ENCODE data around the gene MAP2.

Gene MAP2

GRCh38 chr2:209694748-209695147 lies 270.9 kb downstream of the MAP2 start:
- TF ChIP-seq, protein P1, sequence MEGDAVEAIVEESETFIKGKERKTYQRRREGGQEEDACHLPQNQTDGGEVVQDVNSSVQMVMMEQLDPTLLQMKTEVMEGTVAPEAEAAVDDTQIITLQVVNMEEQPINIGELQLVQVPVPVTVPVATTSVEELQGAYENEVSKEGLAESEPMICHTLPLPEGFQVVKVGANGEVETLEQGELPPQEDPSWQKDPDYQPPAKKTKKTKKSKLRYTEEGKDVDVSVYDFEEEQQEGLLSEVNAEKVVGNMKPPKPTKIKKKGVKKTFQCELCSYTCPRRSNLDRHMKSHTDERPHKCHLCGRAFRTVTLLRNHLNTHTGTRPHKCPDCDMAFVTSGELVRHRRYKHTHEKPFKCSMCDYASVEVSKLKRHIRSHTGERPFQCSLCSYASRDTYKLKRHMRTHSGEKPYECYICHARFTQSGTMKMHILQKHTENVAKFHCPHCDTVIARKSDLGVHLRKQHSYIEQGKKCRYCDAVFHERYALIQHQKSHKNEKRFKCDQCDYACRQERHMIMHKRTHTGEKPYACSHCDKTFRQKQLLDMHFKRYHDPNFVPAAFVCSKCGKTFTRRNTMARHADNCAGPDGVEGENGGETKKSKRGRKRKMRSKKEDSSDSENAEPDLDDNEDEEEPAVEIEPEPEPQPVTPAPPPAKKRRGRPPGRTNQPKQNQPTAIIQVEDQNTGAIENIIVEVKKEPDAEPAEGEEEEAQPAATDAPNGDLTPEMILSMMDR (IDR thresholded peaks at IDR 0.05; ENCODE audit: control insufficient read depth, insufficient read depth, low read depth, low read length, missing control alignments): no peak
- DNase-seq (ENCODE audit: low read depth): no peak
- H3K4me3 ChIP-seq (ENCODE audit: control insufficient read depth, low read depth, low read length): no peak overlapping the region

GRCh38 chr2:209696836-209697711 lies 273.2 kb downstream of the MAP2 start:
- TF ChIP-seq, protein P1 (IDR thresholded peaks at IDR 0.05; ENCODE audit: control insufficient read depth, insufficient read depth, low read depth, low read length, missing control alignments): no peak
- DNase-seq (ENCODE audit: low read depth): no peak
- no peak overlapping the region for H3K4me3 ChIP-seq (ENCODE audit: control insufficient read depth, low read depth, low read length)

DNA sequence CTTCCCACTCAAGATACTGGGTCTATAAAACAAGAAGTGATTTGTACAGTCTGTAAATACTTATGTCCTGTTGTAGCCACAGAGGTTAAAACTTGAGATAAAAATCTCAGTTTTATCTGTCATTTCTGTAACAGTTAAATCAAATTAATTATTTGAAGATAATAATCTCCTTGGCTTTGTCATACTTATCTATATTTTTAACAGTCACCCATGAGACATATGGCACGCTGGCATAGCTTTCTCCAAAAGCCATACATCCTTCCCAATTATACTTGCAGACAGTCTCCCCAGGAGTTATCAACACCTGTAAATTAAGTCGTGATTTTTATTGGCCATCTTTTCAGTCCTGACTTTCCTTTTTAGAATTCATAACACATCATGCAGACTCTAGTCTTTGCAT lies 278.9 kb downstream of the MAP2 start:
- H3K4me3 ChIP-seq (ENCODE audit: control insufficient read depth, low read depth, low read length): no peak overlapping the region
- DNase-seq (ENCODE audit: low read depth): no peak
- TF ChIP-seq, protein P1 (IDR thresholded peaks at IDR 0.05; ENCODE audit: control insufficient read depth, insufficient read depth, low read depth, low read length, missing control alignments): no peak

DNA sequence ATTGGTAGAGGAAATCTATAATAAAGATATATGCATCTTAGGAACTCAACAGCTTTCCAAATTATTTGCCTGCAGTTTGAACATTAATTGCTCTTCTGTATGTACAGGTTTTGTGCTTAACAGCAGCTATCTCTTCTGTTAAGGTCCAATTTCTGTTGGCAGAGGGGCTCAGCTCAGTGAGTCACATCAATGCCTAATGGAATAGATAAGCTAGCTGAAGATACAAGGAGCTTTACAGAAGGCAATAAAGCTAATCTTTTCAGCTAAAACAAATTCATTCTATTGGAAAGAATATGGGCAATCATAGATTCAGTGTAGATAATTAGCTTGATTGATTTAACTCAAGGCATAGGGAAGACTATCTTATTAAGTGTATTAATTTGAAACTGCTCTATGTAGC lies 289.4 kb downstream of the MAP2 start:
- TF ChIP-seq, protein P1 (IDR thresholded peaks at IDR 0.05; ENCODE audit: control insufficient read depth, insufficient read depth, low read depth, low read length, missing control alignments): no peak
- DNase-seq (ENCODE audit: low read depth): no peak
- H3K4me3 ChIP-seq (ENCODE audit: control insufficient read depth, low read depth, low read length): no peak overlapping the region

GRCh38 chr2:209719034-209719433 lies 295.2 kb downstream of the MAP2 start:
- H3K4me3 ChIP-seq (ENCODE audit: control insufficient read depth, low read depth, low read length): no peak overlapping the region
- TF ChIP-seq, protein P1 (IDR thresholded peaks at IDR 0.05; ENCODE audit: control insufficient read depth, insufficient read depth, low read depth, low read length, missing control alignments): no peak
- no peak for DNase-seq (ENCODE audit: low read depth)

DNA sequence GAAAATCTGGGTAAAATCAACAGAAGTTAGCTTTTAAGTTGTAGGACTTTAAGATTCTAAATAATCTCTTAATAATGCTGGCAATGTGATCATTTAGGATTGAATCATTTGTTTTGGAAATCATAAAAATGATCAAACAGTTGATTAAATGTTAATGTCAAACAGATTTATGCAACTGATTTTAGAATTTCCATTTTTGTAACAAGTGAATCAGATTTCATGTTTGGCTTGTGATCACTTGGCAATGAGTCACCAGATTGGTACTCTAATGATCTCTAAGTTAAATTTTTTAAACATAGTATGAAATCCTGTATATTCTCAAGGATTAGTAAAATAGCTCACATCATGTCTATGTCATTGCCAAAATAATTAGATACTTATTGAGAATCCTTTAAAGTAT lies 297.6 kb downstream of the MAP2 start:
- no peak overlapping the region for H3K4me3 ChIP-seq (ENCODE audit: control insufficient read depth, low read depth, low read length)
- TF ChIP-seq, protein P1 (IDR thresholded peaks at IDR 0.05; ENCODE audit: control insufficient read depth, insufficient read depth, low read depth, low read length, missing control alignments): no peak
- no peak for DNase-seq (ENCODE audit: low read depth)
